Measurements from ENCODE around the gene TMEM86B.
"Not testable (repeated sequence)": the region's sequence is repeated elsewhere in the genome, so short reads cannot be mapped to it uniquely, and the experiment has no call there.

The TMEM86B gene

DNA sequence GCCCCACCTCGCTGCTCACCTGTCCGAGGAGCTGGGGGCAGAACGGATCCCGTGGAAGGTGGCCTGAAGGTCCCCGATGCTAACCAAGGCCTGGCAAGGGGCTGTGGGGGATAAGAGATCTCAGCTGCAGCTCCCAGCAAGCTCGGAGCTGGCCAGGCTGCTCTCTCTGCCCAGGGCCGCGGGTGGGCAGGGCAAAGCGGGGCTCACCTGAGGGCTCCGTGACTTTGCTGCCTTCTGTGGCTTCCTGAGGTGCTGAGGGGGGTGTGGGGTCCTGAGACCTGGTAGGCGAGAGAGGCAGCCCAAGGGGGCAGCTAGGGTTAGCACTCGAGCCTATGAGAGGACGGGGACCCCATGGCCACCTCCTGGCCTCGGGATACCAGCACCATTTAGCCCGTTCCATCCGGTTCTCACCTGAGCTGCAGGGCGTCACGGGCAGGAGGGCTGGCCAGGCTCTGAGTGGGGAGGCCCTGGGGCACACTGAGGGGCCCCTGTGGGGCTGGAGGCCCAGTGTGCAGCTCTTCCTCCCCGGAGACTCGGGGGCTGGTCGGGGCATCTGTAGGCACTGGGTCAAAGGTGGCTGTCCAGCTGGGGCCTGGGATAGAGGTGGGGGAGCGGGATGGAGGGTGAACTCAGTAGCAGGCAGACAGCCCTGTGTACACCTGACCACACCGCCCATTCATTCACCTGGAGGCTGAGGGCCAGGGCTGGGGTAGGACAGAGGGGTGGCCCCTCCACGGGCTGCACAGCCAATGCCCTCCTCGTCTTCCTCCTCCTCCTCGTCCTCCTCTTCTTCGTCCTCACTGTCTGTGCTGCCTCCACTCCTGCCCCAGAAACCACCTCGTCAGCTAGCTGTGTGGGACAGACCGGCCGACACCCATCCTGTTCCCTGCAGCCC lies 3.1 kb upstream of the TMEM86B start:
- peaks cover 52% of the 10 kb centered on the region for H3K36me3 ChIP-seq (ENCODE audit: insufficient read depth, low read depth, low read length)
- H3K4me1 ChIP-seq (ENCODE audit: insufficient read depth, low read length) = no peaks in the 10 kb centered on the region
- no peak overlapping the region for H3K27ac ChIP-seq (ENCODE audit: low read length)
- no peaks in the 10 kb centered on the region for H3K9me3 ChIP-seq (ENCODE audit: insufficient read depth, low read depth, low read length)
- no peaks in the 10 kb centered on the region for H3K27me3 ChIP-seq (ENCODE audit: insufficient read depth, low read length)
- no peak overlapping the region for H3K9ac ChIP-seq (ENCODE audit: low read depth, low read length)
- H3K4me3 ChIP-seq (ENCODE audit: low read length) = no peak overlapping the region

DNA sequence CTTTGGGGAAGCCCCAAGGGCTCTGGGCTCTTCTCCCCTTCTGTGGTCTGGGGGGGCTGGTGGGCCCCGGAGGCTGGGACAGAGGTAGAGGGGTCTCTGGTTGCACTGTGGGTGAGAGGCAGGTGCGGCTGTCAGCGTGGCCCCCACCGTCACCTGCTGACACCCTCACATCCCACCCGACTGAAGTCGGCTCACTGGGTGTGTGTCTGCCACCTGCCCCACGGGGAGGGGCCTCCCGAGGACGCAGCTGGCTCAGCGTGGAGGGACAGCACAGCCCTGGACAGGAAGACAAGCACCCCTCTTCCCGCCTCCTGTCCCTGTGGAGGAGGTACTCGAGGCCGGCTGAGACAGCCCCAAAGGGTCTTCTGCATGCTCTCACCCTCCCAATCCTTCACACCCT lies 2.2 kb upstream of the TMEM86B start:
- Histone ChIP-seq H3K9ac (ENCODE audit: low read depth, low read length) (no peak overlapping the region), H3K4me1 (ENCODE audit: insufficient read depth, low read length) (no peaks in the 10 kb centered on the region), H3K27me3 (ENCODE audit: insufficient read depth, low read length) (no peaks in the 10 kb centered on the region), H3K9me3 (ENCODE audit: insufficient read depth, low read depth, low read length) (no peaks in the 10 kb centered on the region), H3K36me3 (ENCODE audit: insufficient read depth, low read depth, low read length) (peaks cover 44% of the 10 kb centered on the region), H3K27ac (ENCODE audit: low read length) (no peak overlapping the region), H3K4me3 (ENCODE audit: low read length) (no peak overlapping the region)

DNA sequence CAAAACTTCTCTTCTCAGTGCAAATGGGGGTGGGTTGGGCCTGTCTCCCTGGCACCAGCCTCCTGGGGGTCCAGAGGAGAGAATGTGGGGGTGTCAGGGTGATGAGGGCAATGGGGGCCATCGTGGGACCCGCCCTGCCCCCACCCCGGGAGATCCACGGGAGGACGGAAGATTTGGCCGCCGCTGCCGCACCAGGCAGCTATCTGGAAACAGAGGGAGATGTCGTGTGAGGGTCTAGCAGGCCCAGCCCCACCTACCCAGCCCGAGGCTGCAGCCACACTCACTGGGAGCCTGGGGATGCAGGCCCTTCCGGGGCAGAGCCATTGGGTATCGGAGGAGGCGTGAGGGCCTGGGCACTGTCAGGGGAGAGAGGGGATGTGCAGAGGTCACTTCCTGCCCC lies 1.8 kb upstream of the TMEM86B start:
- Histone ChIP-seq H3K9me3 (ENCODE audit: insufficient read depth, low read depth, low read length) (no peaks in the 10 kb centered on the region), H3K27me3 (ENCODE audit: insufficient read depth, low read length) (no peaks in the 10 kb centered on the region), H3K4me1 (ENCODE audit: insufficient read depth, low read length) (no peaks in the 10 kb centered on the region), H3K36me3 (ENCODE audit: insufficient read depth, low read depth, low read length) (peaks cover 42% of the 10 kb centered on the region), H3K4me3 (ENCODE audit: low read length) (no peak overlapping the region), H3K9ac (ENCODE audit: low read depth, low read length) (no peak overlapping the region), H3K27ac (ENCODE audit: low read length) (no peak overlapping the region)

DNA sequence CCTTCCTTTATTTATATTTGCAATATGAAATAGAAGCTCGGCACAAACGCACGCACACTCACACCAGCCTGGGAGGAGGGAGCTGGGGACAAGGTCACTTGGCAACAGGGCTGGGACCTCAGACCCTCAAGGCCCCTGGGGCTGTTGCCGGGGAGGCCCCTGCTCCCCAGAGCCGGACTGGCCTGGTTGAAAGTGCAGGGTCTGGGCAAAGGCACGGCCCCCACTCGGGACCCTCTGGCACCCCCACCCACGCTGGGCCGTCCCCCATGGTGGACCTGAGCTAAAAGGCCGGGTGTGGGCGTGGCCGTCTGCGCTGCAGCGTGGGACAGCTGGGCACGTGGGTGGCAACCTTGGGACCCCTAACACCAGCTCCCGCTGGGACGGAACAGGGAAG lies 1.2 kb upstream of the TMEM86B start:
- peaks cover 37% of the 10 kb centered on the region for H3K36me3 ChIP-seq (ENCODE audit: insufficient read depth, low read depth, low read length)
- H3K9ac ChIP-seq (ENCODE audit: low read depth, low read length) = no peak overlapping the region
- no peak overlapping the region for H3K4me3 ChIP-seq (ENCODE audit: low read length)
- H3K9me3 ChIP-seq (ENCODE audit: insufficient read depth, low read depth, low read length) = no peaks in the 10 kb centered on the region
- no peaks in the 10 kb centered on the region for H3K4me1 ChIP-seq (ENCODE audit: insufficient read depth, low read length)
- no peaks in the 10 kb centered on the region for H3K27me3 ChIP-seq (ENCODE audit: insufficient read depth, low read length)
- no peak overlapping the region for H3K27ac ChIP-seq (ENCODE audit: low read length)

DNA sequence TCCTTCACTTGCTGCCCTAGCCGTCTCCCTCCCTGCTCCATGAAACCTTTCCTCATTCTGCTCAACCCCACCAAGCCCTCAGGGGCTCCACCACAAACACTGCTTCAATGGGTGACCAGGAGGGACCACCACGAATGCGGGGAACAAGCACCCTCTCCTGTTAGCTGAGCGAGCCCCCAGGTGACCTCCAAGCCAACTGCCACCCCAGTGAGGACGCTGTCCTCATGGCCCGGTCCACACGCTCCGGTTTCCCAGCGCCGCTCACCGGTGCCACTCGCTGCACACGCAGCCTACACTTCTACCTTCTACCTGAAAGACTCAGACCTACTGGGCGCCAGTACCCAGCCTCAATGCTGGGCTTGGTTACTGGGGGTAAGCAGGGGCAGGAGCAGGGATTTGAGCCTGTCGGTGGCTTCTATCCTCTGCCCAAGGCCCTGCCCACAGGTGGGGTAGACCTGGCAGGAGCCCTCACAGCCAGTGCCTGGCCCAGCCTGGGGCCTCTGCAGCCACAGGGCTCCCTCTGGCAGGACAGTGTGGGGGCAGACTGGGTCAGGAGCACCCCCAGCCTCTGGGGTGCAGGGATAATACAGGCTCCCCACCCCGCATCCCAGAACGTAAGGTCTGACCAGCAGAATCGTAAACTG lies 704 bp upstream of the TMEM86B start:
- H3K27ac ChIP-seq (ENCODE audit: low read length) = no peak overlapping the region
- no peaks in the 10 kb centered on the region for H3K9me3 ChIP-seq (ENCODE audit: insufficient read depth, low read depth, low read length)
- no peak overlapping the region for H3K9ac ChIP-seq (ENCODE audit: low read depth, low read length)
- no peaks in the 10 kb centered on the region for H3K4me1 ChIP-seq (ENCODE audit: insufficient read depth, low read length)
- H3K36me3 ChIP-seq (ENCODE audit: insufficient read depth, low read depth, low read length) = peaks cover 32% of the 10 kb centered on the region
- H3K27me3 ChIP-seq (ENCODE audit: insufficient read depth, low read length) = no peaks in the 10 kb centered on the region
- no peak overlapping the region for H3K4me3 ChIP-seq (ENCODE audit: low read length)

DNA sequence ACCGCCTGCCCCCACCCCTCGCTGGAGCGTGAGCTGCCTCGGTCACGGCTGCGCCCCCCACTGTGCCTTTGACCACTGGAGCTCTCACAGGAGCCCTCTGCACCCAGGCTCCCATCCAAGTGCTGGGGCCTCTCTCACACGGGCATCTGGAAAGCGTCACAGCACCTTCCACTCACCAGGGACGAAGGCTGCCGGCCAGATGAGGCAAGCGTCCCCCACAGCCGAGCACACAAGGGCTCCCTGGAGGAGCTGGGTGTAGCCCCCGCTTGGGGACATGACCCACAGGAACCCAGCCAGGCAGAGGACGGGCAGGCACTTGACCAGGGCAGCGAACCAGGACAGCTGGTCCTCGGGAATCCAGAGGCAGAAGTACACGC lies 560 bp downstream of the TMEM86B start:
- no peaks in the 10 kb centered on the region for H3K27me3 ChIP-seq (ENCODE audit: insufficient read depth, low read length)
- H3K9me3 ChIP-seq (ENCODE audit: insufficient read depth, low read depth, low read length) = no peaks in the 10 kb centered on the region
- no peak overlapping the region for H3K27ac ChIP-seq (ENCODE audit: low read length)
- H3K9ac ChIP-seq (ENCODE audit: low read depth, low read length) = no peak overlapping the region
- peaks cover 21% of the 10 kb centered on the region for H3K36me3 ChIP-seq (ENCODE audit: insufficient read depth, low read depth, low read length)
- no peaks in the 10 kb centered on the region for H3K4me1 ChIP-seq (ENCODE audit: insufficient read depth, low read length)
- H3K4me3 ChIP-seq (ENCODE audit: low read length) = no peak overlapping the region

DNA sequence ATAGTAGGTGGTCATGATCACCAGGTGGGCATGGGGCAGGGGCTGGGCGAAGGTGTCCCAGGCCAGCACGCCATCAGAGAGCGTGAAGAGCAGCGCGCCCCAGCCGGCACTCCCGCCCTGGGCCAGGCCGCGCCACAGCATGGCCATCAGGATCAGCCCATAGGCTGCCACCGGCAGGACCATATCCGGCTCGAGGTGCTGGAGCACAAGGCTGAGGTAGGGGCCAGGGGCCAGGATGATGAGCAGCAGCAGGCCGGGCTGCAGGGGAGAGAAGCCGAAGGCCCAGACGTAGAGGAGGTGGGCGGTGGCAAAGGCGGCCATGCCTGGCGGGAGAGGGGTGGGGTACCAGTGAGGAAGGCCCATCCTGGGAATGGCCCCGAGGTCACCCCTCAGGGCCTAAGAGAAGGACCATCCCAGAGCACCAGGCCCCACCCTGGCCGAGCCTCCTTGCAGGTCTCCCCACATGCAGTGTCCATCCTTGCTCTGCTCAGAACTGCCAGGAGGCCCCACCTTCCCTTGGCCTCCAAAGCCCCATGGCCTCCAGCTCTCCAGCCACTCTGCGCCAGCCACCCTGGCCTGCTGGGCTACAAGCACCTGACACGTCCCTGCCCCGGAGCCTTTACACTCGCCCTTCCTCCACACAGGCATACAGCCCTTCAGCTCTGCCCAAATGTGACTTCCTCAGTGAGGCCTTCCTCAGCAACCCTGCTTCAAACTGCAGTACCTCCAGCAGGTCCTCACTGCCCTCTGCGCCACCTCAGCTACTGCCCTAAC lies 1.1 kb downstream of the TMEM86B start:
- Histone ChIP-seq H3K4me1 (ENCODE audit: insufficient read depth, low read length) (no peaks in the 10 kb centered on the region), H3K9me3 (ENCODE audit: insufficient read depth, low read depth, low read length) (no peaks in the 10 kb centered on the region), H3K4me3 (ENCODE audit: low read length) (no peak overlapping the region), H3K9ac (ENCODE audit: low read depth, low read length) (no peak overlapping the region), H3K27me3 (ENCODE audit: insufficient read depth, low read length) (no peaks in the 10 kb centered on the region), H3K27ac (ENCODE audit: low read length) (no peak overlapping the region), H3K36me3 (ENCODE audit: insufficient read depth, low read depth, low read length) (peaks cover 15% of the 10 kb centered on the region)

DNA sequence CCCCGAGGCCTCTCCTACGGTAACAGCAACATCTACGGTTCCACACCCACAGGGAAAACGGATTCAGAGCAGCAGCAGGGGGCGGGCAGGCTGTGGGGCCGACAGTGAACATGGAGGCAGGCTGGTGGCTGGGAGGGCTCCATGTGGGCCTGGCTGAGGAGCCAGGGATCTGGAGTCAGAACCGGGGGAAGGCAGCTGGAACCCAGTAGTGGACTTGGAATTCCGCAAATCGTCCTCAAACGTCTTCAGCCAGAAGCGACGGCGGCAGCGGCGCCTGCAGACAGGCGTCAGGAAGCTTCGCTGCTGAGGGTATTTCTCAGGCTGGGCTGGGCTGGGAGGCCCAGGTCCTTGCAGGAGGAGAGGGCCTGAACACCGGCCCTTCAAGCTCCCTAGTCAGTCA lies 1.8 kb downstream of the TMEM86B start:
- Histone ChIP-seq H3K9me3 (ENCODE audit: insufficient read depth, low read depth, low read length) (no peaks in the 10 kb centered on the region), H3K9ac (ENCODE audit: low read depth, low read length) (no peak overlapping the region), H3K4me3 (ENCODE audit: low read length) (no peak overlapping the region), H3K27ac (ENCODE audit: low read length) (no peak overlapping the region), H3K36me3 (ENCODE audit: insufficient read depth, low read depth, low read length) (peaks cover 9% of the 10 kb centered on the region), H3K27me3 (ENCODE audit: insufficient read depth, low read length) (no peaks in the 10 kb centered on the region), H3K4me1 (ENCODE audit: insufficient read depth, low read length) (no peaks in the 10 kb centered on the region)

DNA sequence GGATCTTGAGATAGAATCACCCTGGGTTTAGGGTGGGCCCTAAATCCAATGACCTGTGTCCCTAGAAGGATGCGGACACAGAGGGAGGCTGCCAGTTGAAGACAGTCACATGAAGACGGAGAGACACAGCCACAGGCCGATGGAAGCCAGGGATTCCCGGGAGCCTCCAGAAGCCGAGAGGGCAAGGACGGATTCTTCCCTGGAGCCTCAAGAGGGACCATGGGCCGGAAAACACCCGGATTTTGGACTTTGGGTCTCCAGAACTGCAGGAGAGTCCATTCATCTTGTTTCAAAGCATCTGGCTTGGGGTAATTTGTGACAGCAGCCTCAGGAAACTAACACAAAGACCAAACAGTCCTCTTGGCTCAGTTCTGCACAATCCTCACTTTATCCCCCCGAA lies 2.3 kb downstream of the TMEM86B start:
- Histone ChIP-seq H3K36me3 (ENCODE audit: insufficient read depth, low read depth, low read length) (peaks cover 4% of the 10 kb centered on the region), H3K27ac (ENCODE audit: low read length) (no peak overlapping the region), H3K4me1 (ENCODE audit: insufficient read depth, low read length) (no peaks in the 10 kb centered on the region), H3K4me3 (ENCODE audit: low read length) (no peak overlapping the region), H3K9ac (ENCODE audit: low read depth, low read length) (no peak overlapping the region), H3K9me3 (ENCODE audit: insufficient read depth, low read depth, low read length) (no peaks in the 10 kb centered on the region), H3K27me3 (ENCODE audit: insufficient read depth, low read length) (no peaks in the 10 kb centered on the region)

DNA sequence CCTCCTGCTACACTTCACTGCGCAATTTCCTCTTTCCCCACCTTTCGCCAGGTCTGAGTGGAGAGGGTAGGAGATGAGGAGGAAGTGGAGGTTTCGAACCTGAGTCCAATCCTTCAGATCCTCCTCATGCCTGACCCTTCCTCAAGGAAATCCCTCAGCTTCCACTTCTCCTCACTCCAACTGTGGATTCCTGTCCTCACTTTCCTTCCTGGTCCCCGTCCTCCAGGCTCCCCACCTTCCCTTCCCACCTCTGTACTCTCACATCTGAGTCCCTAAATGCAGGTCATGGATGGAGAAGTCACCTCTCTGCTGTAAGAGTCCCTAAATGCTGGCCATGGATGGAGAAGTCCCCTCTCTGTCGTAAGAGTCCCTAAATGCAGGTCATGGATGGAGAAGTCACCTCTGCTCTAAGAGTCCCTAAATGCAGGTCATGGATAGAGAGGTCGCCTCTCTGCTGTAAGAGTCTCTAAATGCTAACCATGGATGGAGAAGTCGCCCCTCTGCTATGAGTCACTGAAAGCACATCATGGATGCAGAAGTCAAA lies 3.1 kb downstream of the TMEM86B start:
- Histone ChIP-seq H3K27me3 (ENCODE audit: insufficient read depth, low read length) (no peaks in the 10 kb centered on the region), H3K4me1 (ENCODE audit: insufficient read depth, low read length) (no peaks in the 10 kb centered on the region), H3K27ac (ENCODE audit: low read length) (no peak overlapping the region), H3K36me3 (ENCODE audit: insufficient read depth, low read depth, low read length) (no peaks in the 10 kb centered on the region; the same call in 1 of the 2 replicates), H3K4me3 (ENCODE audit: low read length) (no peak overlapping the region), H3K9me3 (ENCODE audit: insufficient read depth, low read depth, low read length) (no peaks in the 10 kb centered on the region), H3K9ac (ENCODE audit: low read depth, low read length) (no peak overlapping the region)

DNA sequence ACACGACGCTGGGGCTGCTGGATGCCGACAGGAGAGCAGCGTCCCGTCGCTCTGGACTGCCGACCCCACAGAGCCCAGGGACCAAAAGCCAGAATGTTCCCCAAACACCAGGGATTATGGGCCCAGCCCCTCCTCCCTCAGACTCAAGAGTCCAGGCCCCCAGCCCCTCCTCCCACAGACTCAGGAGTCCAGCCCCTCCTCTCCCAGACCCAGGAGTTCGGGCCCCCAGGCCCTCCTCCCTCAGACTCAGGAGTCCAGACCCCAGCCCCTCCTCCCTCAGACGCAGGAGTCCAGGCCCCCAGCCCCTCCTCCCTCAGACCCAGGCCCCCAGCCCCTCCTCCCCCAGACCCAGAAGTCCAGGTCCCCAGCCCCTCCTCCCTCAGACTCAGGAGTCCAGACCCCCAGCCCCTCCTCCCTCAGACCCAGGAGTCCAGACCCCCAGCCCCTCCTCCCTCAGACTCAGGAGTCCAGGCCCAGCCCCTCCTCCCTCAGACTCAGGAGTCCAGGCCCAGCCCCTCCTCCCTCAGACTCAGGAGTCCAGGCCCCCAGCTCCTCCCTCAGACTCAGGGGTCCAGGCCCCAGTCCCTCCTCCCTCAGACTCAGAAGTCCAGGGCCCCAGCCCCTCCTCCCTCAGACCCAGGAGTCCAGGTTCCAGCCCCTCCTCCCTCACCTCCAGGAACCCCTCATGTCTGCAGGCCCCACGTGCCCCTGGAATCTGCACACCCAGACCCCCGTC lies 3.7 kb downstream of the TMEM86B start:
- H3K9ac ChIP-seq (ENCODE audit: low read depth, low read length) = not testable (repeated sequence)

More for the DNA sequence above, 3.7 kb downstream of the TMEM86B start:
- not testable (repeated sequence) for H3K27ac ChIP-seq (ENCODE audit: low read length); H3K9me3 ChIP-seq (ENCODE audit: insufficient read depth, low read depth, low read length); H3K4me3 ChIP-seq (ENCODE audit: low read length); H3K4me1 ChIP-seq (ENCODE audit: insufficient read depth, low read length); H3K36me3 ChIP-seq (ENCODE audit: insufficient read depth, low read depth, low read length); H3K27me3 ChIP-seq (ENCODE audit: insufficient read depth, low read length)

Data from iPS-20b (cell line).